Pancreas (tissue), 10 donors: ENCODE measurements around the gene MNAT1. TPM values are rescaled to one million over a fixed set of nuclear protein-coding genes. Genes with fewer than 3 reads are reported as not detected.

ENCODE experiments used
- ATAC-seq, 4 donors: fragments of 200-7000 bp; cut with Tn5 transposase; one replicate each; pipeline versions ENCODE4 v1.8.0 to v1.9.1; 2020; ENCODE audit warnings: mild to moderate bottlenecking in 4 of 4, moderate library complexity in 4 of 4
- DNase-seq, 6 donors: peaks; one replicate each; pipeline ENCODE4 v3.0.0-alpha.2; 2020
- FAIRE-seq: peaks from 2 replicates; lab custom pipeline; 2012; peaks lifted over from hg19 to GRCh38; lab: Jason Lieb, UNC
- H3K27ac ChIP-seq, 4 donors: fragments of 200-600 bp; sonication (generic); 1 replicate in 3 of 4; 2 replicates in 1 of 4; pipeline versions ENCODE4 v1.5.0 to v1.8.0; 2020
- H3K27me3 ChIP-seq, 4 donors: fragments of 200-600 bp; one replicate each; pipeline ENCODE4 v1.8.0; 2021
- H3K36me3 ChIP-seq, 3 donors: fragments of 200-600 bp; sonication (generic) in 1 of 3; one replicate each; pipeline versions ENCODE4 v1.5.0 to v1.8.0; 2020 to 2021
- H3K4me1 ChIP-seq, 3 donors: fragments of 200-600 bp; one replicate each; pipeline ENCODE4 v1.8.0; 2021
- H3K4me3 ChIP-seq, 4 donors: fragments of 200-600 bp; sonication (generic) in 2 of 4; one replicate each; pipeline versions ENCODE4 v1.5.0 to v1.8.0; 2020 to 2021
- H3K9me3 ChIP-seq, 4 donors: fragments of 200-600 bp; one replicate each; pipeline ENCODE4 v1.8.0; 2021
- WGBS, 2 donors: extraction: QIAGEN DNeasy Blood & Tissue Kit; methylation state at CpG; one replicate each; pipeline ENCODE4 v1.1.7; 2013; 5-methylcytosine and 5-hydroxymethylcytosine counted together
- intact Hi-C, 3 donors: fragments of 100-400 bp; cut with DNase I; formaldehyde crosslinking; loops; one replicate each; pipeline versions ENCODE4 v1.11.1 to v1.14.2; 2022
- polyA plus RNA-seq, 2 donors: library from polyadenylated mRNA; stranded (reverse); fragments of 200-250 nt; gene quantifications; one replicate each; pipeline ENCODE4 v1.2.3, GENCODE V29; 2013
- total RNA-seq, 6 donors: library from RNA; stranded (reverse); fragmentation: NEBNext Ultra II Directional in 4 of 6; extraction: Animal tissue kit (Norgen Biotek cat#: 25700) in 4 of 6; gene quantifications; one replicate each; pipeline versions ENCODE4 v1.2.1 to v1.2.4, GENCODE V29; 2021 to 2023
- TF ChIP-seq, protein P1 (sequence below), 4 donors: fragments of 200-600 bp; sonication (generic) in 3 of 4; IDR thresholded peaks; one replicate each; pipeline versions ENCODE4 v1.5.0 to v1.8.0; 2021; ENCODE audit warnings: antibody characterized with exemption in 4 of 4
- donor health status: healthy with polysubstance abuse.
- donor health status: DM: no; HTN: no; CAD: no; lungs with moderate emphysema.
- donor health status: DM: no; HTN: no; CAD: no.
- donor health status: control.
- donor health status: control.
- donor health status: Bipolar disorder and iron deficiency.
- donor health status: DM: yes; HTN: yes; CAD: no.
- donor health status: DM: no; HTN: no; CAD: no.
- donor health status: DM: no; HTN: no; CAD: no.
- donor health status: DM: yes; HTN: yes; CAD: no.

MNAT1 gene
- total and polyA plus RNA-seq, 8 donors = 6.9 to 15.6 (median 12.2) TPM

DNA sequence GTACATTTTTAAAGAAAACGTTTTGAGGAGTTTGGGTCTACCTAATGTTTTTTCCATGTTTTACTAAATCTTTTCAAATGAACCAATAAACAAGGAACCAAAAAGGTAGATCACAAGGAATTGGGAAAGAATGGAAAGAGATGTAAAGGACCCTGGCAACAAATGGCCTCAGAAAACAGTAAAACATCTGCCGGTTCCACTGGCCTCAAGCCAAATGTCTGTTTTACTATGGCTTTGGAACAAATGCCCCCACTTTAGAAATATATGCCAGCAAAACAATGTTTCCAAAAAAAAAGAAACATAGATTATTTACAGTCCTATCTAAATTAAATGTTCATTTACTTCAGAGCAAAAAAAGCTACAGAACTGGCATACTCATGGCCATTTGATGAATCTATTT lies 243.3 kb downstream of the MNAT1 start:
- intact Hi-C loops = no loop called here
- Histone ChIP-seq H3K4me1 (peaks cover 0 to 10% (median 6%) of the 10 kb centered on the region in 3 donors), H3K36me3 (peaks cover 0 to 6% (median 0%) of the 10 kb centered on the region in 3 donors), H3K27ac (no peak overlapping the region), H3K27me3 (no peaks in the 10 kb centered on the region), H3K9me3 (no peaks in the 10 kb centered on the region), H3K4me3 (no peak overlapping the region)
- TF ChIP-seq, protein P1, sequence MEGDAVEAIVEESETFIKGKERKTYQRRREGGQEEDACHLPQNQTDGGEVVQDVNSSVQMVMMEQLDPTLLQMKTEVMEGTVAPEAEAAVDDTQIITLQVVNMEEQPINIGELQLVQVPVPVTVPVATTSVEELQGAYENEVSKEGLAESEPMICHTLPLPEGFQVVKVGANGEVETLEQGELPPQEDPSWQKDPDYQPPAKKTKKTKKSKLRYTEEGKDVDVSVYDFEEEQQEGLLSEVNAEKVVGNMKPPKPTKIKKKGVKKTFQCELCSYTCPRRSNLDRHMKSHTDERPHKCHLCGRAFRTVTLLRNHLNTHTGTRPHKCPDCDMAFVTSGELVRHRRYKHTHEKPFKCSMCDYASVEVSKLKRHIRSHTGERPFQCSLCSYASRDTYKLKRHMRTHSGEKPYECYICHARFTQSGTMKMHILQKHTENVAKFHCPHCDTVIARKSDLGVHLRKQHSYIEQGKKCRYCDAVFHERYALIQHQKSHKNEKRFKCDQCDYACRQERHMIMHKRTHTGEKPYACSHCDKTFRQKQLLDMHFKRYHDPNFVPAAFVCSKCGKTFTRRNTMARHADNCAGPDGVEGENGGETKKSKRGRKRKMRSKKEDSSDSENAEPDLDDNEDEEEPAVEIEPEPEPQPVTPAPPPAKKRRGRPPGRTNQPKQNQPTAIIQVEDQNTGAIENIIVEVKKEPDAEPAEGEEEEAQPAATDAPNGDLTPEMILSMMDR (IDR thresholded peaks at IDR 0.05) = no peak
- no peak for ATAC-seq
- WGBS, 2 donors = 50 to 56% methylated on average over 2 of the region's 2 CpGs
- FAIRE-seq = no peak
- DNase-seq = no peak

DNA sequence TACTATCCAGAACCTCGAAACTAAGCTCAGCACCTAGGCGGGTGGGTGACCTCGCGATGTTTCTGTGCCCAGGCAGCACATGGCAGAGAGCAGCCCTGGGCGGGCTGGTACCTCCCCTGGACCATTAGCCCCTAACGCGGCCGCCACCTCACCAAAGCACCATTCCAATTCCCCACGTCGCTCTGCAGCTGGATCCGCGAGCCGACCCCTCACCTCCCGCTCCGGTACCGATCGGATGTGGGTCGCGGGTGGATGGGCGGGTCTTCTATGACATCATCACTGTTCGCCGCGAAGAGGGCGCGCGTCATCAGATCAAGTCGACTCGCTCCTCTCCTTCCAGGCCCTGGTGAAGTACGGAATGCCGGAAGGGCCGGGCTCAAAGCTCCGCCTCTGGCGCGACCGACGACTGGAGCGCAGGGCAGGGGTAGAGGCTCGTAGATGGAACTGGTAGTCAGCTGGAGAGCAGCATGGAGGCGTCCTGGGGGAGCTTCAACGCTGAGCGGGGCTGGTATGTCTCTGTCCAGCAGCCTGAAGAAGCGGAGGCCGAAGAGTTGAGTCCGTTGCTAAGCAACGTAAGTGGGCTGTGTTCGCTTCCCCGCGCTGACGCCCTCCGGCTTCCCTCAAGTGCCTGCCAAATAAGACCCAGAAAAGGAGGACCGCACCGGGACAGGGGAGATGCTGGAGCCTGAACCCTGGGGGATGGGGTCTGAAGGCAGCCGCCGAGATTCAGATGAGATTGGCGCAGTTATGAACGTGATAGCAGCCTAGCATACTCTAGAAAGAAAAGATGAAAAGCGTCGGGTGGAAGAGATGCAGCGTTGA lies 246.5 kb downstream of the MNAT1 start, which contains the start of the genes SLC38A6 and TRMT5:
TSS of gene SLC38A6 (plus strand) at position 435 of the 822 bp plus-strand sequence. CDS start at position 468, 33 bp downstream.
TSS of gene TRMT5 (minus strand) at position 269 of the 822 bp plus-strand sequence. CDS start at position 163, 106 bp downstream.
- TF ChIP-seq, protein P1 (IDR thresholded peaks at IDR 0.05) = no peak
- intact Hi-C loops = no loop called here
- DNase-seq (peak; percentile 88 to 96 (median 92)), FAIRE-seq (no peak), ATAC-seq (peak; percentile 95 to 99 (median 98))
- Histone ChIP-seq H3K36me3 (no peaks in the 10 kb centered on the region), H3K27ac (peak within 1 kb of the TSS; percentile 55 to 80 (median 74)), H3K27me3 (no peaks in the 10 kb centered on the region), H3K9me3 (no peaks in the 10 kb centered on the region), H3K4me3 (peak within 1 kb of the TSS; percentile 65 to 93 (median 80)), H3K4me1 (peaks cover 0 to 10% (median 6%) of the 10 kb centered on the region in 3 donors)
- 0% methylated on average over 59 of the region's 59 CpGs for WGBS, 2 donors

DNA sequence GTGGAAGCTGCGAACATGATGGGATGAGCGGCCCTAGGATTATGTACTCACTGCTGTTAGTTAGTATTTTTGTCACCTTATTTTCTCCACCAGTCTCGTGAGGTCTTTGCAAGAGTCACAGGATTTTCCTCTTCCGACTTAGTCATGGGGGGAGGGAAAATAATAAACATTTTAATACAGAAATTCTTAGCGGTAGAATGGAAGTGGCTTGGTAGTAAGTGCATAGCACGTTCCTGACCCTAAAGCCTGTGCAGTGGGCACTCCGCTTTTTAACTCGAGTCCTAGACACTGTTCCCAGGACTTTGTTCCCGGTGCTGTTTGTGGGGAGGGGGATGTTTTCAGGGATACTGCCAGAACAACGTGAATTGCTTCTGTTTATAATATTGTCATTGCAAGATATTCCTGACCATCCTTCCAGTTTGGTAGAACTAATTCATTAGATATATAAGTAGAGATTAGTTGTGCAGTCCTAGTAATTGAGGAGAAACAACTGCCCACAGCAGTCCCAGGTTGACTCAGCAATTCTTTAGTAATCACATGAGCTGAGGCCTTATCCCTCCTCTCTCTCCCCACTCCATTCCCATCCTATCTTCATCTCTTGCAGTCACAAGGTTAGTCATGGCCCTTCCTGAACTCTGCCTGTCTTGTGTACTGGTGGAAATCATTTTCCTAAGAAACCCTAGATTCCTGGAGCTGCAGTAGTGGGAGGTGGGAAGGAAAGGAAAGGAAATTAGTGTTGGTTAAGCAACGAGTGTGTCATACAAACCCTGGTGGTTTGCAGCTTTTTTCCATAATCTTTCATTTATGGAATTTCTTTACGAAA lies 247.3 kb downstream of the MNAT1 start:
- intact Hi-C loops = no loop called here
- WGBS, 2 donors = 9 to 12% methylated on average over 12 of the region's 12 CpGs
- DNase-seq (no peak), FAIRE-seq (no peak), ATAC-seq (peak in 2 of 4 donors; percentile 40 to 50)
- Histone ChIP-seq H3K4me3 (peak overlapping the region; percentile 65 to 93 (median 80)), H3K27me3 (no peaks in the 10 kb centered on the region), H3K36me3 (no peaks in the 10 kb centered on the region), H3K27ac (peak overlapping the region in 2 of 4 donors; percentile 72 to 77), H3K9me3 (no peaks in the 10 kb centered on the region), H3K4me1 (peaks cover 0 to 10% (median 6%) of the 10 kb centered on the region in 3 donors)
- TF ChIP-seq, protein P1 (IDR thresholded peaks at IDR 0.05) = no peak

DNA sequence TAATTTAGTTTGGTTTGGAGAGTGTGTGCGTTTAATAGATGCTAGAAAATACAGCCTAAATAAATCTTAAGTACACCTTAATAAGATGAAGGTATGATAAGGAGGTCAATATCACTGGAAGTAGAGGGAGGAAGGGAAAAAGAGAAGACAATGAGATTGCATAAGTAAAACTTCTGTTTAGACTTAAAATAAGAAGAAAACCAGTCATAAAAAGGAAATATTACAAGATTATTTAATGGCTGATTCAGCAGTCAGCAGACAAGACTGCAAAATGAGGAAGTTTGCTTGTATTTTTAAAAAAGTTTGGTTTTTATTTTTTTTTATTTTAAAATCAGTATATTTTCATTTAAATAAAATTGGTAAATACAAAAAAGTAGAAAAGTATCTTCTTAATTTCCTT lies 249.6 kb downstream of the MNAT1 start:
- Histone ChIP-seq H3K27ac (no peak overlapping the region), H3K4me1 (peaks cover 0 to 6% (median 0%) of the 10 kb centered on the region in 3 donors), H3K9me3 (no peaks in the 10 kb centered on the region), H3K27me3 (no peaks in the 10 kb centered on the region), H3K4me3 (no peak overlapping the region), H3K36me3 (no peaks in the 10 kb centered on the region)
- TF ChIP-seq, protein P1 (IDR thresholded peaks at IDR 0.05) = no peak
- DNase-seq (no peak), ATAC-seq (no peak), FAIRE-seq (no peak)
- WGBS, 2 donors = 88 to 92% methylated on average over 1 of the region's 1 CpG
- intact Hi-C loops = no loop called here
